HG03558 (cell line): ENCODE data around the gene HAX1.
"Not testable (repeated sequence)": the region's sequence is repeated elsewhere in the genome, so short reads cannot be mapped to it uniquely, and the experiment has no call there.

Source experiments
- ATAC-seq: cut with Tn5 transposase; IDR thresholded peaks from one replicate; pipeline ENCODE4 v1.9.1; 2021; ENCODE audit warnings: moderate number of reproducible peaks; ENCODE audit not compliant: unreplicated experiment; ENCODE audit errors: extremely low read depth

HAX1 gene

DNA sequence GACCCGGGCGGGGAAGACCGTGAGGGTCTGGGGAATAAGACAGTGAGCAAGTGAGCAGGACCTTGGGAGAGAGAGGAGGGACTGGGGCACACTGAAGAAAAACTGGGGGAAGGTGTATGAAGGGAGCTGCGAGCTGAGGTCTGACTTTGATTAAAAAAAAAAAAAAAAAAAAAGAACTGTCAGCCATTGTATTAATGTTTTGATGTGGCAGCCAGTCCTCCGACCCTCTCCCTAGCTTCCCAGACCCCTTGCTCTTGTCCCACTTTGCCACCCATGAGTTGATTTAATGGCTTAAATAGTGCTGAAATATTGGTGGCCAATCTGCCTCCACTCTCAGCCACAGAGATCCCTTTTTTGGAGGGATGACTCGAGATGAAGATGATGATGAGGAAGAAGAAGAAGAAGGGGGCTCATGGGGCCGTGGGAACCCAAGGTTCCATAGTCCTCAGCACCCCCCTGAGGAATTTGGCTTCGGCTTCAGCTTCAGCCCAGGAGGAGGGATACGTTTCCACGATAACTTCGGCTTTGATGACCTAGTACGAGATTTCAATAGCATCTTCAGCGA lies 652 bp downstream of the HAX1 start:
- ATAC-seq, result no peak

DNA sequence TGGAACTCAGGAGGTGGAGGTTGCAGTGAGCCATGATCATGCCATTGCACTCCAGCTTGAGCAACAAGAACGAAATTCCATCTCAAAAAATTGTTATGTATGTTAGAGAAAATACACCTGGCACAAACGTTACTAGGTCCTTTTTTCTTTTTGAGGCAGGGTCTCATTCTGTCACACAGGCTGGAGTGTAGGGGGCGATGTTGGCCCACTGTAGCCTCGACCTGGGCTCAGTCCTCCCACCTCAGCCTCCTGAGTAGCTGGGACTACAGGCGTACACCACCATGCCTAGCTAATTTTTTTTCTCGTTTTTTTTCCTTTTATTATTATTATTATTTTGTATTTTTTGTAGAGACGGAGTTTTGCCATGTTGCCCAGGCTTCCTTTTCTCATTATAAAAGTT lies 4.4 kb downstream of the HAX1 start:
- no peak for ATAC-seq

DNA sequence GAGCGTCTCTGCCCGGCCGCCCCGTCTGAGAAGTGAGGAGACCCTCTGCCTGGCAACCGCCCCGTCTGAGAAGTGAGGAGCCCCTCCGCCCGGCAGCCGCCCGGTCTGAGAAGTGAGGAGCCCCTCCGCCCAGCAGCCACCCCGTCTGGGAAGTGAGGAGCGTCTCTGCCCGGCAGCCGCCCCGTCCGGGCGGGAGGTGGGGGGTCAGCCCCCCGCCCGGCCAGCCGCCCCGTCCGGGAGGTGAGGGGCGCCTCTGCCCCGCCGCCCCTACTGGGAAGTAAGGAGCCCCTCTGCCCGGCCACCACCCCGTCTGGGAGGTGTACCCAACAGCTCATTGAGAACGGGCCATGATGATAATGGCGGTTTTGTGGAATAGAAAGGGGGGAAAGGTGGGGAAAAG lies 15.2 kb downstream of the HAX1 start:
- ATAC-seq, result not testable (repeated sequence)

DNA sequence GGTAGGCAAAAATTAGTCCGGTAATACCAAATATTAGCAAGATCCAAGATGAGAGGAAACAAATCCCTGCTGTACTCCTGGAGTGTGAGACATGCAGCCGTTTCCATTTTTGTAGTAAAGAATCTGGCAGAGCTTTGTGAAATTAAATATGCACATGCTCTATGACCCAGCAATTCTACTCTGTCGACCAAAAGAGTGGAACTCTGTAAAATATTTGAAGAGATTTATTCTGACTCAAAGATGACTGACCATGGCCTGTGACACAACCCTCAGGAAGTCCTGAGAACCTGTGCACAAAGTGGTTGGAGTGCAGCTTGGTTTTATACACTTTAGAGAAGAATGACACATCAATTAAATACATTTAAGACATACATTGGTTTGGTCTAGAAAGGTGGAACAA lies 16.2 kb downstream of the HAX1 start:
- ATAC-seq, result no peak

DNA sequence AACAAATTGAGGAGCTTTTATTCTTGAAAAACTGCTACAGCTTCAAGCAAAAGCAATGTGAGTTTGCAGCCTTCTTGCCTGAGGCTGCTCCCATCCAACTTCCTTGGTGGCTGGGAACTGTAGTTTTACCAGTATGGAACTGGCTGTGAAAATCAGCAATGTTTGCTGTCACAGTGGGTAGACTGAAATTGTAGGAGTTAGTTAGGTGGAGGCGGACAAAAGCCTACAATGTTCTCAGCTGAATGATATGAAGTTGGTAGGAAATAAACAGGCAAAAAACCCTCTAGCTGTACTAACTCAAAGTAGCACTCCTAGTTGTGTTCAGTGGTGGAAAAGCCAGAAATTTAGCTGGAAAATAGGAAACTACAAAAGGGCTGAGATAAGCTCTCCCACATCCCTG lies 18.5 kb downstream of the HAX1 start:
- no peak for ATAC-seq

DNA sequence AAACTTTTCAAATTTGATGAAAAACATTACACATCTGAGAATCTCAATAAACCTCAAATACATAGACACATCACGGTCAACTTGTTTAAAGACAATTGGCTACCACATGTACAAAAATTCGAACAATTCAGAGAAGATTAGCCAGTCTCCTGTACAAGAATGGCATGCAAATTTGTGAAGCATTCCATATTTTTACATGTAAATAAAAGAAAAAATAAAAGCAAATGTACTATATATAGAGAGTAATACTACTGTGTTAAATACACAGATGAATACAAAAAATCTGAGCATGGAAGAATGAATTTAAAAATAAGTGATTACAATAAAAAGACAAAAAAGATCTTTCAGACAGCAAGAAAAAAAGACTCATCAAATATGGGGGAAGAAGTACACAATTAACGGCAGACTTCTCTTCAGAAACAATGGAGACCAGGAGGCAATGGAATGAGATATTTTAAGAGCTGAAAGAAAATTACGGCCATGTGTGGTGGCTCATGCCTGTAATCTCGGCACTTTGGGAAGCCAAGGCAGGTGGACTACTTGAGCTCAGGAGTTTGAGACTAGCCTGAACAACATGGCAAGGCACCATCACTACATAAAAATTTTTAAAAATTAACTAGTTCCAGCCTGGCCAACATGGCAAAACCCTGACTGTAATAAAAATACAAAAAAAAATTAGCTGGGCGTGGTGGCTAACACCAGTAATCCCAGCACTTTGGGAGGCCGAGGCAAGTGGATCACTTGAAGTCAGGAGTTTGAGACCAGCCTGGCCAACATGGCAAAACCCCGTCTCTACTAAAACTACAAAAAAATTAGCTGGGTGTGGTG lies 23.2 kb downstream of the HAX1 start:
- ATAC-seq, result no peak

DNA sequence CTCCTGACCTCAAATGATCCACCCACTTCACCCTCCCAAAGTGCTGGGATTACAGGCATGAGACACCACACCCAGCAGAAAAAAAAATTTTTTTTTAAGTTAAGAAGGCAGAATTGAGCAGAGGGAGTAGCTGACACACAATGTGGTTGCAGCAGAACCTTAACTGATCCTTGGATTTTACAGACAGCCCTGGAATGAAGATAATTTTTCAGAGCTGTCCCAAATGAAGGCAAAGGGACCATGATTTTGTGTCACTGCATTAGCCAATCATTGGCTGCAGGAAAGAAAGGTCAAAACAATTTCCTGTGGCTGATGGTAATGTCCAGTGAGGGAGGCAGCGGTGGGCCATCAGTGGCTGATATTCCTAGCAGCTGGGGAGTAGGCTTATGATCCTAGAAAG lies 29.2 kb downstream of the HAX1 start:
- ATAC-seq, result no peak

DNA sequence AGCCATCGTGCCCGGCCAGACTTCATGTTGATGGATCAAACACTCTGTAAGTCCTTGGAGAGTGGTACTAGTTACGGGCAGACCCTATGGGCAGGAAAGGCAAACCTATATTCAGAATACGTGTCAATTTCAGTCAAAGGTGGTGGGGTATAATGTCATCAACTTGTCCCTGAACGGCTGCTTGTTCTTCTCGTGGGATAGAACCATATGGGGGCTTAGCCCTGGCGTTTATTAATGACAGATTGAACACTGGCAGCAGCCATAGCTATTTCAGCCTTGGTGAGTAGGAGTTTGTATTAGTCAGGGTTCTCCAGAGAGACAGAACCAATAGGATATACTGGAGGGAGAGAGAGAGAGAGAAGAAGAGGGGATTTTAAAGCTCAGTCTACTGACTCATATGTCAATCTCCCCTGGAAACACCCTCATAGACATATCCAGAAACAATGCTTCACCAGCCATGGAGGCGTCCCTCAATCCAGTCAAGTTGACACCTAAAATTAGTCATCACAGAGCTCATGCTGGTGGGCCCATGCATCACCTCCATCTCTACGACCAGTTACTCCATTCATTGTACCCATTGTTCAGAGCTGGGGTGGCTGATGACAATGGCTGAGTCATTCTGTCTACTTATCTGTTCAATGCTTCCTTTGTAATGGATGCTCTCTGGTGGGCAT lies 32.4 kb downstream of the HAX1 start:
- ATAC-seq, result no peak

DNA sequence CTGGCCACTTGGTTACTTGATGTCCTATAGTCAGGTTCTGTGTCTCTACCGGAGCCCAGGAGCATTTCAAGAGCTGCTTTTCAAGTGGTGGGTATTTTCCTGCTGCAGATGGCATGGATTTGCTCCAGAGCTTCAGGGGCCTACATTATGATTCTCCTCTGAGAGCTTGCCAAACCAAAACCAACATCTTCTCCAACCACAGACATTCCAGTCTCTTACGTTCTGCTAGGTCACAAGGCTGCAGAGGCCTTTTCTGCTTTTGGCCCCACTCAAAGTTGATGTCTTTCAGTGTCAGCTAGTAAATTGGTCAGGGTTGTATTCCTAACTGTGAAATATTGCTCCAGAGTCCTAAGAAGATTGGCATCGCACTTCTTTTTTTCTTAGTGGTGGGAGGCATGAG lies 33.7 kb downstream of the HAX1 start:
- ATAC-seq, result no peak

DNA sequence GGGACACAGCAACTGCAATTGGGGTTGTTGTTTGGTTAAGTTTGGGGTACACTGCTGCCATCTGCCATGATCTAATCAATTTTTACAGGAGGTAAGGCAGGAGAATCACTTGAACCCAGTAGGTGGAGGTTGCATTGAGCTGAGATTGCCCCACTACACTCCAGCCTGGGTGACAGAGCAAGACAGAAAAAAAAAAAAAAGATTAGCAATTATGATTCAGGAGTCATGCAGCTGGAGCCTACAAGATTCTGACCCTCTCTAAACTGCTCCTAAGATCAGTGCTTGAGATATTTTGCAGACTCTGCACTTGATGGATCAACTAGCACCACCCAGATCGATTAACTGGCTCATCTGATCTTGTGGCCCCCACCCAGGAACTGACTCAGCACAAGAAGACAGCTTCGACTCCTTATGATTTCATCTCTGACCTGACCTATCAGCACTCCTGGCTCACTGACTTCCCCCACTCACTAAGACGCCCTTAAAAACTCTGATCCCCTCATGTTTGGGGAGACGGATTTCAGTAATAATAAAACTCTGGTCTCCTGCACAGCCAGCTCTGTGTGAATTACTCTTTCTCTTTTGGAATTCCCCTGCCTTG lies 35.3 kb downstream of the HAX1 start:
- not testable (repeated sequence) for ATAC-seq

DNA sequence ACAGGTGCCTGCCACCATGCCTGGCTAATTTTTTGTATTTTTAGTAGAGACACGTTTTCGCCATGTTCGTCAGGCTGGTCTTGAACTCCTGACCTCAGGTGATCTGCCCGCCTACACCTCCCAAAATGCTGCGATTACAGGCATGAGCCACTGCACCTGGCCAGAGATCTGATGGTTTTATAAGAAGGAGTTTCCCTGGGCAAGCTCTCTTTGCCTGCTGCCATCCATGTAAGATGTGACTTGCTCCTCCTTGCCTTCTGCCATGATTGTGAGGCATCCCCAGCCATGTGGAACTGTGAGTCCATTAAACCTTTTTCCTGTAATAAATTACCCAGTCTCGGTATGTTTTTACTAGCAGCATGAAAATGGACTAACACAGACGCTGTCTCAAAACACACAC lies 36.7 kb downstream of the HAX1 start:
- ATAC-seq, result not testable (repeated sequence)

DNA sequence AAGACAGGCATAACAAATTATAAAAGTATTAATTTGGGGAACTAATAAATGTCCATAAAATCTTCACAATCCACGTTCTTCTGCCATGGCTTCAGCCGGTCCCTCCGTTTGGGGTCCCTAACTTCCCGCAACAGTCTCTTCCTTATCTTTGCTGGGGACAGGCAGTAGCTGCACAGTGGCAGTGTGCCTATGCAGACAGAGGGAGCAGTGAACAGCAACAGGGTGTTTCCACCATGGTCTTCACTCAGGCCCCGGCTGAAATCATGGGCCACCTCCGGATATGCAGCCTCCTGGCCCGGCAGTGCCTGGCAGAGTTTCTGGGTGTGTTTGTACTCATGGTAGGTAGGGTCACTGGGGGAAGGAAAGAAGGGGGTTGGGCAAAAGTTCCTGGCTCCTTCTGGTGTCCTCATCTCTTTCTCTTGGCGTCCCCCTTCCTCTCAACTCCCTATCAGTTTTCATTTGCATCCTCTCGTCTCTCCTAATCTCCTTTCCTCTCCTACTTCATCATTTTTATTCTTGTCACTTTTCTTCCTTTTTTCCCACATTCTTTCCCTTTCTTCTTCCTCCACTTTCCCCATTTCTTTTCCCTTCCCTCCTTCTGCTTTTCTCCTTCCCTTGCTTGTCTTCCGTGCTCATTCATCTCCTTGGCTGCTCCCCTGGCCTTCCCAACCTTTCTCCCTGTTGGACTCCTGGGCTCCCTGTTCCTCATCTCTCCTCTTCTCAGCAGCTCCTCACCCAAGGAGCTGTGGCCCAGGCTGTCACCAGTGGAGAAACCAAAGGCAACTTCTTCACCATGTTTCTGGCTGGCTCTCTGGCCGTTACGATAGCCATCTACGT lies 40.0 kb downstream of the HAX1 start:
- ATAC-seq, result not testable (repeated sequence)

DNA sequence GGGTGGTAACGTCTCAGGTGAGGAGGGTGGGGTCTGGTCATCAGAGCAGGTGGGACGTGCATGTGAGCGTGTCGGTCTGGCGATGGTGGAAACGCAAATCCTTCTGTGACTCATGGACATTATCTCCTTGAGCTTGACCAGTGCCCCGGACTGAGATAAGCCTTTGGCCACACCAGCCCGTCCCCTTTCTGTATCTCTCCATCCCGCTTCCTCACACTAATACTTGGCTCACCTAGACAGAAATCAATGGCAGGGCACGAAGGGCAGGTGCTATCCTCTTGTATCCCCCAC lies 40.6 kb downstream of the HAX1 start:
- ATAC-seq, result no peak

DNA sequence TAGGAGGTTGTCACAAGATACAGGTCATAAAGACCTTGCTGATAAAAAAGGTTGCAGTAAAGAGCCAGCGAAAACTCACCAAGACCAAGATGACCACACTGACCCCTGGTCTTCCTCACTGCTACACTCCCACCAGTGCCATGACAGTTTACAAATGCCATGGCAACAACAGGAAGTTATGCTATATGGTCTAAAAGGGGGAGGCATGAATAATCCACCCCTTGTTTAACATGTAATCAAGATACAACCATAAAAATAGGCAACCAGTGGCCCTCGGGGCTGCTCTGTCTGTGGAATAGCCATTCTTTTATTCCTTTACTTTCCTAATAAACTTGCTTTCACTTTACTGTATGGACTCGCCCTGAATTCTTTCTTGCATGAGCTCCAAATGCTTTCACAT lies 41.8 kb downstream of the HAX1 start:
- not testable (repeated sequence) for ATAC-seq

DNA sequence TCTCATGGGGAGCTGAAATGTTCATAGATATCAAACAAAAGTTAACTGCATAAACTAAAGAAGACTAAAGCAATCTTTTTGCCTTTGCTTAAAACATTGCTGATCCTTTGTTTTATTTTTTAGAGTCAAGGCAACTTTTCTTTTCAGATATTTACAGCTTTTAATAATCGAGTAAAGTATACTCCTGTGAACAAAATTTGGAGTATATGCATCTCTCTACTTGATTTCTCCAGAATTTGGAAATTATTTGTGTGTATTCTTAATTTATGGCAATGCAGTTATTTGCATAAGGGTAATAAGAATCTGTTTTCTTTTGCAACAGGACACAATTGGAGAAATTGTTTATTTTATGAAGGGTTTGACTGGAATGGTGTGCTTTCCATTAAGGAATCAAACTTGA lies 44.3 kb downstream of the HAX1 start:
- no peak for ATAC-seq

DNA sequence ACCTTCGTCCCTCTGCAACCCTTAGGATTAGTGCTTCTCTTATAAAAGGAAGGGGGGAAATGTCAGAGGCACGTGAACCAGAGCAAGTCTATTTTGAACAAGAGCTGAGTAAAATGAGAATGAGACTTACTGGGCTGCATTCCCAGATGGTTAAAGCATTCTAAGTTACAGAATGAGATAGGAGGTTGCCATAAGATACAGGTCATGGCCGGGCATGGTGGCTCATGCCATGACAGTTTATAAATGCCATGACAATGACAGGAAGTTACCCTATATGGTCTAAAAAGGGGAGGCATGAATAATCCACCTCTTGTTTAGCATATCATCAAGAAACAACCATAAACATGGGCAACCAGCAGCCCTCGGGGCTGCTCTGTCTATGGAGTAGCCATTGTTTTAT lies 46.0 kb downstream of the HAX1 start:
- ATAC-seq, result no peak

DNA sequence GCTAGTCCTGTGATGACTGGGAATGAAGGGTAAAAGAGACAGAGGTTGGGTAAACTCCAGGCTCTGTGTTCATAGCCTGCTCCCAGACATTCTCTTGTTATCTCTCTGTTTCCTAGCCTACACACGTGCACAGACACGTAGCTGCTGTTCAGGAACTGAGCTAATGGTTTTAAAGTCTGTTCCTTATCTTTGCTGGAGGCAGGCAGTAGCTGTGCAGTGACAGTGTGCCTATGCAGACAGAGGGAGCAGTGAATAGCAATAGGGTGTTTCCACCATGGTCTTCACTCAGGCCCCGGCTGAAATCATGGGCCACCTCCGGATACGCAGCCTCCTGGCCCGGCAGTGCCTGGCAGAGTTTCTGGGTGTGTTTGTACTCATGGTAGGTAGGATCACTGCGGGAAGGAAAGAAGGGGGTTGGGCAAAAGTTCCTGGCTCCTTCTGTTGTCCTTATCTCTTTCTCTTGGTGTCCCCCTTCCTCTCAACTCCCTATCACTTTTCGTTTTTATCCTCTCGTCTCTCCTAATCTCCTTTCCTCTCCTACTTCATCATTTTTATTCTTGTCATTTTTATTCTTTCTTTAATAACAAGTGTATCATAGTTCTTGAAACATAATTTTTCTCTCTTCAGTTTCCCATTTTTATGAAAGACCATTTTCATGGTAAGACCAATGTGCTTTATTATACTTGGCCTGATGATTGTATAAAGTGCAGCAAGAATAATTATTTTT lies 48.6 kb downstream of the HAX1 start, which contains the start of gene AQP10:
AQP10 (plus strand) TSS at position 212 of the 727 bp plus-strand sequence; CDS start at position 275, 63 bp downstream.
- ATAC-seq, result no peak

DNA sequence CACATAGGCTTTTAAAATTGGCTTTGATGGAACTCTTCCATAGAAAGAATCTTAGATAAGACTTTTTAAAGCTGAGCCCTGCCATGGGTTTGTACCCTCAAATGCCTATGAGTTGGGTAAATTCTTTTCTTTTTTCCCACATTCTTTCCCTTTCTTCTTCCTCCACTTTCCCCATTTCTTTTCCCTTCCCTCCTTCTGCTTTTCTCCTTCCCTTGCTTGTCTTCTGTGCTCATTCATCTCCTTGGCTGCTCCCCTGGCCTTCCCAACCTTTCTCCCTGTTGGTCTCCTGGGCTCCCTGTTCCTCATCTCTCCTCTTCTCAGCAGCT lies 49.1 kb downstream of the HAX1 start:
- not testable (repeated sequence) for ATAC-seq

DNA sequence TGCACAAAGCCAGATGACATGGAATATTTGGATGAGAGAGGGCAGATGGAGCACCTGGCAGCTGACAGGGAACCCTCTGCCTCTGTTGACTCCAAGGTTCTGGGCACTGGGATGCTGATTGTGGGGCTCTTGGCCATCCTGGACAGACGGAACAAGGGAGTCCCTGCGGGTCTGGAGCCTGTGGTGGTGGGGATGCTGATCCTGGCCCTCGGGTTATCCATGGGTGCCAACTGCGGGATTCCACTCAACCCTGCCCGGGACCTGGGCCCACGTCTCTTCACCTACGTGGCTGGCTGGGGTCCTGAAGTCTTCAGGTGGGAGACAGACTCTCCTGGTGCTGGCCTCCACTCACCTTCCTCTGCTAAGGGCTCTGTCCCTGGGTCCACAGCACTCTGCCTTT lies 51.1 kb downstream of the HAX1 start:
- no peak for ATAC-seq

DNA sequence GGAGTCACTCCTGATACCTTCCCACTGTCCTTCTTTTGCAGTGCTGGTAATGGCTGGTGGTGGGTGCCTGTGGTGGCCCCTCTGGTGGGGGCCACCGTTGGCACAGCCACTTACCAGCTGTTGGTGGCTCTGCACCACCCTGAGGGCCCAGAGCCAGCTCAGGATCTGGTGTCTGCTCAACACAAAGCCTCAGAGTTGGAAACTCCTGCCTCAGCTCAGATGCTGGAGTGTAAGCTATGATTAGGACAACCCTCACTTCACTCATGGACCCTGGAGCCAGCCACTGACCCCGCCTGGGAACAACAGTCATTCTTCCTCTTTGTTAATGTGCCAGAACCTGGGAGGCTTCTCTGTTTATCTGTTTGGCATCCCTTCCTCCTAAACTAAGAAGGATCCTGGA lies 51.8 kb downstream of the HAX1 start:
- ATAC-seq, result no peak
